HCT116 (cell line): ENCODE measurements around the gene LDB2.

ENCODE experiments used
- CTCF ChIP-seq, 3 experiments: fragments of 200-600 bp in 1 of 3; sonication (generic) in 1 of 3; IDR thresholded peaks in 2 of 3; conservative IDR thresholded peaks in 1 of 3; 2 replicates each; pipeline ENCODE4 v1.5.1; 2012 to 2017; ENCODE audit warnings: low read depth in 2 of 3, low read length in 2 of 3, antibody characterized with exemption in 1 of 3, borderline replicate concordance in 1 of 3, control low read depth in 1 of 3, mild to moderate bottlenecking in 1 of 3, mixed read lengths in 1 of 3, mixed run types in 1 of 3, moderate library complexity in 1 of 3; ENCODE audit not compliant: insufficient read depth in 1 of 3
- EGR1 ChIP-seq: IDR thresholded peaks from 2 replicates; pipeline ENCODE4 v1.6.1; 2012; ENCODE audit warnings: low read depth
- ELF1 ChIP-seq: IDR thresholded peaks from 2 replicates; pipeline ENCODE4 v1.6.1; 2012; ENCODE audit warnings: low read depth, borderline replicate concordance
- EZH2 ChIP-seq: fragments of 200-600 bp; sonication (generic); IDR thresholded peaks from 2 replicates; pipeline ENCODE4 v1.6.1; 2017; ENCODE audit warnings: antibody characterized with exemption, mixed run types
- EZH2phosphoT487 ChIP-seq: fragments of 200-600 bp; IDR thresholded peaks from 2 replicates; pipeline ENCODE4 v1.6.1; 2018; ENCODE audit warnings: antibody characterized with exemption, borderline replicate concordance
- JUND ChIP-seq: IDR thresholded peaks from 2 replicates; pipeline ENCODE4 v1.6.1; 2012
- POLR2A ChIP-seq: IDR thresholded peaks from 2 replicates; pipeline ENCODE4 v1.7.0; 2011; ENCODE audit warnings: borderline replicate concordance; ENCODE audit not compliant: insufficient read depth, insufficient read length; ENCODE audit errors: extremely low read depth
- POLR2AphosphoS5 ChIP-seq: IDR thresholded peaks from 2 replicates; pipeline ENCODE4 v1.6.1; 2011; ENCODE audit warnings: mild to moderate bottlenecking, low read depth, low read length, moderate library complexity
- RAD21 ChIP-seq: IDR thresholded peaks from 2 replicates; pipeline ENCODE4 v1.6.1; 2012; ENCODE audit warnings: low read depth, mild to moderate bottlenecking
- REST ChIP-seq: IDR thresholded peaks from 2 replicates; pipeline ENCODE4 v1.6.1; 2012; ENCODE audit warnings: low read depth
- YY1 ChIP-seq: IDR thresholded peaks from 2 replicates; pipeline ENCODE4 v1.6.1; 2011; ENCODE audit warnings: low read length, low read depth, moderate library complexity, mild to moderate bottlenecking; ENCODE audit not compliant: insufficient replicate concordance; ENCODE audit errors: extremely low read depth

GRCh38 chr4:16875487-16875886 is 23.0 kb downstream of the LDB2 start:
- no peak for TF ChIP-seq CTCF (IDR thresholded peaks at IDR 0.05 in 2 of 3, conservative IDR thresholded peaks at IDR 0.05 in 1 of 3; ENCODE audit: borderline replicate concordance in 1 of 3, insufficient read depth in 1 of 3, low read depth in 2 of 3, low read length in 2 of 3)
- TF ChIP-seq YY1: no peak
- no peak for TF ChIP-seq POLR2AphosphoS5
- no peak for TF ChIP-seq JUND
- TF ChIP-seq POLR2A: no peak
- TF ChIP-seq RAD21: no peak
- no peak for TF ChIP-seq EGR1
- no peak for TF ChIP-seq REST
- no peak for TF ChIP-seq ELF1
- no peak for TF ChIP-seq EZH2
- TF ChIP-seq EZH2phosphoT487: no peak
